ENCODE measurements around the gene PIP4K2A. TPM values are rescaled to one million over a fixed set of nuclear protein-coding genes. Genes with fewer than 3 reads are reported as not detected.
A peak's percentile ranks its signal among the peaks of the same experiment; 100 is the strongest.

PIP4K2A gene
- total RNA-seq, 1 donor from 2014 or later: 110 TPM

- no peak for DNase-seq (ENCODE audit: low spot score)
- Mint-ChIP-seq H3K9me3 (ENCODE audit: unreplicated experiment) (no peaks in the 10 kb centered on the region), H3K27me3 (ENCODE audit: unreplicated experiment) (peaks cover 1% of the 10 kb centered on the region), H3K27ac (ENCODE audit: unreplicated experiment) (no peak overlapping the region), H3K4me3 (ENCODE audit: unreplicated experiment) (no peak overlapping the region), H3K4me1 (ENCODE audit: unreplicated experiment) (peaks cover 66% of the 10 kb centered on the region), H3K36me3 (ENCODE audit: low read depth, unreplicated experiment) (peaks cover 39% of the 10 kb centered on the region)
- no peak for TF ChIP-seq CTCF (IDR thresholded peaks at IDR 0.05; ENCODE audit: unreplicated experiment)
Observed at GRCh38 chr10:22704942-22705341, 9.4 kb downstream of the PIP4K2A start.

- Mint-ChIP-seq H3K9me3 (ENCODE audit: unreplicated experiment) (no peaks in the 10 kb centered on the region), H3K36me3 (ENCODE audit: low read depth, unreplicated experiment) (peaks cover 39% of the 10 kb centered on the region), H3K27ac (ENCODE audit: unreplicated experiment) (no peak overlapping the region), H3K27me3 (ENCODE audit: unreplicated experiment) (peaks cover 1% of the 10 kb centered on the region), H3K4me3 (ENCODE audit: unreplicated experiment) (no peak overlapping the region), H3K4me1 (ENCODE audit: unreplicated experiment) (peaks cover 64% of the 10 kb centered on the region)
- no peak for DNase-seq (ENCODE audit: low spot score)
- TF ChIP-seq CTCF (IDR thresholded peaks at IDR 0.05; ENCODE audit: unreplicated experiment): no peak
Observed at GRCh38 chr10:22704471-22704911, 9.9 kb downstream of the PIP4K2A start.

- TF ChIP-seq CTCF (IDR thresholded peaks at IDR 0.05; ENCODE audit: unreplicated experiment): no peak
- H3K4me3 Mint-ChIP-seq (ENCODE audit: unreplicated experiment): no peak overlapping the region
- no peak for DNase-seq (ENCODE audit: low spot score)
- H3K9me3 Mint-ChIP-seq (ENCODE audit: unreplicated experiment): no peaks in the 10 kb centered on the region
- H3K4me1 Mint-ChIP-seq (ENCODE audit: unreplicated experiment): peaks cover 58% of the 10 kb centered on the region
- peaks cover 1% of the 10 kb centered on the region for H3K27me3 Mint-ChIP-seq (ENCODE audit: unreplicated experiment)
- no peak overlapping the region for H3K27ac Mint-ChIP-seq (ENCODE audit: unreplicated experiment)
- H3K36me3 Mint-ChIP-seq (ENCODE audit: low read depth, unreplicated experiment): peaks cover 30% of the 10 kb centered on the region
Observed at GRCh38 chr10:22702348-22702747, 12.0 kb downstream of the PIP4K2A start.

- Mint-ChIP-seq H3K9me3 (ENCODE audit: unreplicated experiment) (no peaks in the 10 kb centered on the region), H3K36me3 (ENCODE audit: low read depth, unreplicated experiment) (peaks cover 30% of the 10 kb centered on the region), H3K4me3 (ENCODE audit: unreplicated experiment) (peak overlapping the region; percentile 8), H3K27me3 (ENCODE audit: unreplicated experiment) (peaks cover 1% of the 10 kb centered on the region), H3K4me1 (ENCODE audit: unreplicated experiment) (peaks cover 58% of the 10 kb centered on the region), H3K27ac (ENCODE audit: unreplicated experiment) (no peak overlapping the region)
- TF ChIP-seq CTCF (IDR thresholded peaks at IDR 0.05; ENCODE audit: unreplicated experiment): no peak
- no peak for DNase-seq (ENCODE audit: low spot score)
Observed at GRCh38 chr10:22701132-22701826, 13.1 kb downstream of the PIP4K2A start.

GRCh38 chr10:22700489-22700888, 13.9 kb downstream of the PIP4K2A start:
- no peak for DNase-seq (ENCODE audit: low spot score)
- H3K4me1 Mint-ChIP-seq (ENCODE audit: unreplicated experiment): peaks cover 52% of the 10 kb centered on the region
- no peak for TF ChIP-seq CTCF (IDR thresholded peaks at IDR 0.05; ENCODE audit: unreplicated experiment)
- H3K9me3 Mint-ChIP-seq (ENCODE audit: unreplicated experiment): no peaks in the 10 kb centered on the region
- H3K4me3 Mint-ChIP-seq (ENCODE audit: unreplicated experiment): no peak overlapping the region
- peaks cover 28% of the 10 kb centered on the region for H3K36me3 Mint-ChIP-seq (ENCODE audit: low read depth, unreplicated experiment)
- no peak overlapping the region for H3K27ac Mint-ChIP-seq (ENCODE audit: unreplicated experiment)
- H3K27me3 Mint-ChIP-seq (ENCODE audit: unreplicated experiment): peaks cover 1% of the 10 kb centered on the region

Measured in endothelial cell (in vitro differentiated cells).